Epithelial cell of prostate (primary cell): ENCODE data around the gene RABGAP1L.
A peak's percentile ranks its signal among the peaks of the same experiment; 100 is the strongest.
"Not testable (repeated sequence)": the region's sequence is repeated elsewhere in the genome, so short reads cannot be mapped to it uniquely, and the experiment has no call there.

Experiments used
- DNase-seq: peaks from one replicate; pipeline ENCODE4 v3.0.0-alpha.2; 2011; ENCODE audit warnings: low read depth, low spot score
- H3K27ac ChIP-seq: fragments of 450-650 bp; 2 replicates; pipeline ENCODE4 v1.5.1; 2017; ENCODE audit warnings: mild to moderate bottlenecking

The RABGAP1L gene

DNA sequence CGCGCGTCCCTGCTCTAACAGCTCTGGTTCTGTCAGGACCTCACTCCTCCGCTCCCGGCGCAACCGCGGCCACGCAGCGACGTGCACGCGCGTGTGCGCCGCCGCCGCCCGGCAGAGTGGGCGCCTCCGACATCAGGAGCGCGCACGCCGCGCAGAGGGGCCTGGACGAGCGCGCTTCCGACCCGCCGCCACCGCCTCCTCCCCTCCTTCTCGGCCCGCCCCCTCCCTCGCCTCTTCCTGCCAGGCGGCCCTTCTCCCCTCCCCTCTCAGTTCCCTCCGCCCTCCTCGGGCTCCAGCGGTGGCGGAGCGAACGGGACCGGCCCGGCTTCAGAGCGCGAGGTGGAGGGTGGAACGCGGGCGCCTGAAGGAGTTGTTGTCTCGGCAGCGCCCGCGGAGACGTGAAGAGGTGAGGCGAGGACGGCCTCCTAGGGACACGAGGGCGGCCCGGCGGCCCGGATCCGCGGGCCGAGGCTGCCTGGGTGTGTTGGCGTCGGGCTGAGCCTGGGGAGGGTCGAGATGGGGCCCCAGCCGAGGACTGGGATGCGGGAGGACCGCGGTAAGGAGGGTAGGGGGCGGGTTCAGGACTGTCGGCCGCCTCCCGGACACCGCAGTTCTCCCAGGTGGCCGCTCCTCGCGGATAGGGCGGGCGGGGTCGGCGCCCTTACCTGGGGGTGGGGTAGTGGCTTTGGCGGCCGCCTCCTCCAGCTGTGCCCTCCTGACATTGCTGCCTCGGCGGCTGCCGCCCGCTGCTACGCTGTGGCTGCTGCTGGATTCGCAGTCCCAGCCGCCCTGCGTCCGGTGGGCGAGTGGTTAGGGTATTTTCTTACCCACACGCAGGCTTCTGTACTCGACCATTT, at the start of gene RABGAP1L:
TSS of gene RABGAP1L (plus strand) at position 269 of the 857 bp plus-strand sequence.
- peak within 1 kb of the TSS; percentile 73 for H3K27ac ChIP-seq
- peak; percentile 46 for DNase-seq

DNA sequence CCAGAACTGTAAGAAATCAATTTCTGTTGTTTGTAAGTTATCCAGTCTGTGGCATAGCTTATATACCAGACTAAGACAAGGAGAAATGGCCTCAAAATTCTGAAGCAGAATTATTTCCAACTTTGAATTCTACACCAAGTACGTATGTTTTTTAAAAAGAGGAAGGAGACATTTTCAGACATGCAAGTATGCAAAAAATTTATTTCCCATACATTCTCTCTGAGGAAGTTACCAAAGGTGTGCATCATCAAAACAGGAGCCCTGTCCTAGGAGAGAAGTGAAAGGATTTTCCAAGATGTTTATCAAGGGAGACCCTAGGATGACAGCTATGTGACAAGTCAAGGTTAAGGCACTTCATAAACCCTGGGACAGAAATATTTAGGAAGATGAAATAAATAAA, 49.3 kb upstream of the RABGAP1L start:
- no peak for DNase-seq
- H3K27ac ChIP-seq = no peak overlapping the region

DNA sequence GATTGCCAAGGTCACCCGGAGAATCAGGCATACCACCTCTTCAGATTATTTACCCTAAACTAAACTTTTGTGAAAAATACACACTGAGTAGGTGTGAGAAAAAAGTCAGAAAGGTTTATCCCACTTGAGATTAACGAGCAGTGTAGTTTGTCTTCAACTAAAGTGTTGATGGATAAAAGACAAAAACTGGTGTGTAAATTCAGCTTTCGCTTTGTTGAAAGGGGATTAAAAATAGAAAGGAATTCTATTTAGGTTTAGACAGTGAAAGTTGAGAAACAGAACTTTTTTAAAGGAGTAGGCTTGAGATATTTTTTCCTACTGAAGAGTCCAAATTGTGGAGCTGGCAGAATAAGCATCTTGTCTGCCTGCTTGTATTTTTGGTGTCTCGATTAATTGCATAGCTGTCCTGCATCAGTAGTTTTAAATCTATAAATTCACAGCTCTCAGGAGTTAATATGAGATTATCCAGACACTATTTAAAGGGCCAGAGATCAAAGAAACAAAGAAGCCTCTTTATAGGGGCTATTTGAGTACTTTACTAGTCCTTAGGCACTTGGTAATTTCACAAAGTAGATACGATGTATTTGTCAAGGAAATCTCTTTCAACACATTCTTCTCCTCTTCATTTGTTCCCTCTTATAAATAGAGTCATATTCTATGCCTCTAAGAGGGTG, 46.7 kb upstream of the RABGAP1L start:
- no peak for DNase-seq

DNA sequence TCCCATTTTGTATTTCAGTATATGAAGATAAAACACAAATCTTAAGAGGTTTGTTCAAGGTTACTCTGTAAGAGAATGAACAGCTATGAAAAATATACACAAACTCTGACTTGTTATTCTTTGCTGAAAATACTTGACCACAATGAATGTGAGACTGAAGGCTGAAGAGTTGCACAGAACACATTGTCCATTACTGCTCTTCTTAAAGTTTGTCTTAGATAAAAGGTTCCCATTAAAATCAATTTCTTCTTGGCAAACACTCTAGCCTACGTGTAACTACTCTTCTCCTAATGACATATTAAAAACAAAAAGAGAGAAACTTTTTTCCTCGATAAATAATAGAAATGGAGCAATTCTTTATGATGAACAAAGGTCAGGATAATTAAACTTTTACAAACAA, 45.2 kb upstream of the RABGAP1L start:
- DNase-seq = no peak
- no peak overlapping the region for H3K27ac ChIP-seq

More for the DNA sequence above, 46.7 kb upstream of the RABGAP1L start:
- no peak overlapping the region for H3K27ac ChIP-seq

DNA sequence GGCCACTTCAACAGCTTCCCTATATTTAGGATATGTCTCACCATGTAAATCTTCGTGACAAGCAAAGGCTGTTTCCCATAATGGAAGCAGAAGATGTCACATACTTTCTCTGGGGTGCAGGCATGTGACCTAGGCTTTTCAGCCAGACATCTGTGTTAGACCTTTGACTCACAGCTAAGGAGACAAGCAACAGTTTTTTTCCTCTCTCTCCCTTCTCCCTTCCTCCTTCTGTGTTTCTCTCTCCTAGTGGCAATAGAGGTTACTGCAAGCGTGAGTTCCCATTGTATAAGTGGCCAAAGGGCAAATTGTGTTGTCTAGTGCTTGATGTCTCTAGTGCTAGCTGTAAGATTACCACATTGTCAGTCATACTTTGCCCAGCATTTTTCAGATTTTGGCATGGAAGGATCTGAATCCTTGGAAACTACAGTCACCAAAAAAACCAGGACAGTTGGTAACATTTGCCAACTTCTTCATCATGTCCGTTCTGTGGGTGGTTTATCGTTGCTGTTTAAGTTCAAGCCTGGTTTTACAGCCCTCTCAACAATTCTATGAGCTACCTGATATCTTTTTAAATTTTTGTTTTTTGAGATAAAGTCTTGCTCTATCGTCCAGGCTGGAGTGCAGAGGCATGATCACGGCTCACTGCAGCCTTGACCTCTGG, 44.4 kb upstream of the RABGAP1L start:
- H3K27ac ChIP-seq = no peak overlapping the region
- DNase-seq = peak; percentile 39

DNA sequence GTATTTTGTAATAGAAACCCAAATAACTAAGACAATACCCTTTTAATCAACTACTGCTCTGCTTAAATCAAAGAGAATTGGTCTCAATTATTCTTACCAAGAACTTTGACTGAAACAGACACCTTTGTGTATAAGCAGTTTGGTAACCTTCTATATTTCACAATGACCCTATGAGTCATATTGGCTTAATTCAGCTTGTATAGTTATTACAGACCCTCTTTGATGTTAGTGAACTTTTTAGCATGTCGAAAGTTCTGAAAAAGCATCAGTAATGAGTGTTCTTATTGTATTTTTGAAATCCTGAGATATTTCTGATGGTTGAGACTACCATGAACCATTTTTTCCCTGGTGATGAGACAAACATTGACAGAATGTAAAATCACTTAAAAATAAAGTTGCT, 43.3 kb upstream of the RABGAP1L start:
- no peak overlapping the region for H3K27ac ChIP-seq
- DNase-seq = peak; percentile 8

DNA sequence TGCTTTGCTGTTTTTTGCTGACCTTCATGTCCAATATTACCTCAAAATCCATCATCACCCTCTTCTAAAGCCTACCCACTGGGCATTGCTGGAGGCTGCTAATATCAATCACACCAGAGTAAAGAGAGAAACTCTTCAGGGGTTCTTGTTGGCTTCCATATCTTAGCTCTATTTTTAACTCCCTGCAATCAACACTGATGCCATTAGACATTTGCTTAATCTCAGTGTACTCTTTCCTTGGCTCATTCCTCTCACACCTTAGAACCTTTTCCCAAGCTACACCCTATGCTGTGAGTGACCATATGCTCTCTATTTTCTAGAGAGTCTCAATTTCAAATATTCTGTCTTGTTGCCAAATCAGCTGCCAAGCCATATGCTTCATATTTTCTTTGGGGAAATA, 40.6 kb upstream of the RABGAP1L start:
- DNase-seq = no peak
- no peak overlapping the region for H3K27ac ChIP-seq

DNA sequence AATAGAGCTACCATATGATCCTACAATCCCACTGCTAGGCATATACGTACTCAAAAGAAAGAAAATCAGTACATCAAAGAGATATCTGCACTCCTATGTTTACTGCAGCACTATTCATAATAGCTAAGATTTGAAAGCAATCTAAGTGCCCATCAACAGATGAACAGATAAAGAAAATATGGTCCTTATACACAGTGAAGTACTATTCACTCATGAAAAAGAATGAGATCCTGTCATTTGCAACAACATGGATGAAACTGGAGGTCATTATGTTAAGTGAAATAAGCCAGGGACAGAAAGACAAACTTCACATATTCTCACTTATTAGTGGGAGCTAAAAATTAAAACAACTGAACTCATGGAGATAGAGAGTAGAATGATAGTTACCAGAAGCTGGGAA, 37.0 kb upstream of the RABGAP1L start:
- DNase-seq, H3K27ac ChIP-seq: not testable (repeated sequence)

DNA sequence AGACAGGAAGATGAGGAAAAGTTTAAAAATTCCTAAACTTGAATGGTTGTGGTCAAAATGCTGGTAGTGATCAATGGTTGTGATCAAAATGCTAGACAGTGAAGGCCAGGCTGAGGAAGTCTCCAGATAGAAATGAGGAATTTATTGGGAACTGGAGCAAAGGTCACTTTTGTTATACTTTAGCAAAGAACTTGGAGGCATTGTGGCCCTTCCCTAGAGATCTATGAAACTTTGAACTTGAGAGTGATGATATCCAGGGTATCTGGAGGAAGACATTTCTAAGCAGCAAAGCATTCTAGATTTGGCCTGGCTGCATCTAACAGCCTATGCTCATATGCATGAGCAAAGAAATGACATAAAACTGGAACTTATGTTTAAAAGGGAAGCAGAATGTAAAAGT, 35.5 kb upstream of the RABGAP1L start:
- DNase-seq = no peak
- no peak overlapping the region for H3K27ac ChIP-seq

DNA sequence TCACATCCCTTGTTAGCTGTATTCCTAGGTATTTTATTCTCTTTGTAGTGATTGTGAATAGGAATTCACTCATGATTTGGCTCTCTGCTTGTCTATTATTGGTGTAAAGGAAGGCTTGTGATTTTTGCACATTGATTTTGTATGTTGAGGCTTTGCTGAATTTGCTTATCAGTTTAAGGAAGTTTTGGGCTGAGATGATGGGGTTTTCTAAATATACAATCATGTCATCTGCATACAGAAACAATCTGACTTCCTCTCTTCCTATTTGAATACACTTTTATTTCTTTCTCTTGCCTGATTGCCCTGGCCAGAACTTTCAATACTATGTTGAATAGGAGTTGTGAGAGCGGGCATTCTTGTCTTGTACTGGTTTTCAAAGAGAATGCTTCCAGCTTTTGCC, 32.1 kb upstream of the RABGAP1L start:
- H3K27ac ChIP-seq, DNase-seq: not testable (repeated sequence)

DNA sequence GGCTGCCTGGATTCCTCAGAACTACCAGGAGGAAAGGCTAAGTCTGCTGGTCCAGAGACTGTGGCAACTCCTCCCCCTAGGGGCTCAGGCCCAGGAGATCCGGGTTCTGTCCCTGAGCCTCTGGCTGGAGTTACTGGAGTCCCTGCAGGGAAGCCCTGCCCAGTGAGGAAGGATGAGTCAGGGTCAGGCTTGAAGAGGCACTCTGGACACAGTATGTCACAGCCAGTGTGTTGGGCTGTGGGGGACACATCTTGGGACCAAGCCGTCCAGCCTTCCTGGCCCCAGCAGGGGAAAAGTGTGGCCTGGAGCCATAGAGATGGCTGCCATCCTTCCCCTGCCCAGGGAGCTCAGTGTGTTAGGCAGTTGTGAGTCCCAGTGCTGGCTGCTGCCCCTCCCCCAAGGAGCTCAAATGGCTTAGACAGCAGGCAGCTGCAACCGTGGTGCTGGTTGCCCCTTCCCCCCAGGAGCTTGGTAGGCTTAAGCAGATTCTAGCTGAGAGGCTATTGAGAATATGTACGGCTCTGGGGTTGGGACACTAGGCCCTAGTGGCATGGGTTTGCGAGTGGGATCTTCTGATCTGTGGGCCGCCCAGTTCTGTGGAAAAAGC, 28.2 kb upstream of the RABGAP1L start:
- no peak overlapping the region for H3K27ac ChIP-seq
- no peak for DNase-seq

DNA sequence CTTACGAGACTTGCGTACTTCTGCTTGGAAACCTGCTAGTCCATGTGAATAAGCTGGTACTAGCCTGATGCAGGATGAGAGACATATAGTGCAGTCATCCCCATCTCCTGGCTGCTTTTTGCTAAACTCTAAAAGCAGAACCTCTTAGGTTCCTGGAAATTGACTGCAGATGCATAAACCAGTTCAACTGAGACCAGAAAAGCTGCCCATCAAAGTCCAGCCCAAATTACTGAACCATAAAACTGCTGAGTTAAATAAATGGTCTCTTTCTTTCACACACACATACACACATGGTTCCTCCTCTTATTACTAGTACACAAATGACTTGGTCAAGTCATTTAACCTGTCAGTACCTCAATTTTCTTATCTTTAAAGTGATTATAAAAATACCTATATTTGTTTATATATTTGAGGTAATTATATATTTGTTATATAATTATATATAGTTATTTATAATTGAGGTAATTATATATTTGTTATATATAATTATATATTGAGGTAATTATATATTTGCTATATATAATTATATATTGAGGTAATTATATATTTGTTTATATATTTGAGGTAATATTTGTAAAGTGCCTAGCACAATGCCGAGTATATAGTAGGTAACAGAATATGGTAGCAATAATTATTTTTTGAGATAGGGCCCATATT, 25.2 kb upstream of the RABGAP1L start:
- no peak overlapping the region for H3K27ac ChIP-seq
- DNase-seq = no peak

DNA sequence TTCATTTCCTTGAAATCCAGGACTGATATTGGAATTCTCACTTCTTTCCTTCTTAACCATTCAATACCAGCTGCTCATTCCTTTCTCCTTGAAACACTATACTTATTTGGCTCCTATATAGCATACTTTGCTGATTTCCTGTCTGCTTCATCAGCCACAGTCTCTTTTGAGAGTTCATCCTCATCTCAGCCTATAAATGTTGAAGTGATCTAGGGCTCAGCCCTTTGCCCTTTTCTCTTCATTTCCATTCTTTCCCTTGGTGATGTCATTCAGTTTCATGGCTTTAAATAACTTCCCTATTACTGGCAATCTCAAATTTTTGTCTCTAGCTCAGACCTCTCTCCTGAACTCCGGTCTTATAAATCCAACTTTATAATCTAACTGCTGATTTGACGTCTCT, 24.1 kb upstream of the RABGAP1L start:
- H3K27ac ChIP-seq = no peak overlapping the region
- DNase-seq = no peak

DNA sequence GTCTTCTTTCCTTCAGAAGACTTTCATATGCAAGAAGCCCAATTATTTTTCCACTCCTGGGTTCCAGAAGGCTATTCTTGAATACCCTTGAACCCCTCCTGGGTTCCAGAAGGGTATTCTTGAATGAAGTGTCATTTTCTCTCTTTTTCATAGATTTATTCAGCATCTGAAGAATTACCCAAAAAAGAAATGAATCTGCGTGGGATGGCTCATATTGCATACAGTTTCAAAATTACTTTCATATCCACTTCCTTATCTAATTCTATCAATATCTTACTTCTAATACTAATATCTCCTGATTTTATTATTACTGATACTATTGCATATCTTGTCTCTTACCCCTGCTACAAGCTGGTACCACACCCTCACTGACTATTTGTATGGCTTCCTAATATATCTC, 22.6 kb upstream of the RABGAP1L start:
- H3K27ac ChIP-seq = no peak overlapping the region
- no peak for DNase-seq

DNA sequence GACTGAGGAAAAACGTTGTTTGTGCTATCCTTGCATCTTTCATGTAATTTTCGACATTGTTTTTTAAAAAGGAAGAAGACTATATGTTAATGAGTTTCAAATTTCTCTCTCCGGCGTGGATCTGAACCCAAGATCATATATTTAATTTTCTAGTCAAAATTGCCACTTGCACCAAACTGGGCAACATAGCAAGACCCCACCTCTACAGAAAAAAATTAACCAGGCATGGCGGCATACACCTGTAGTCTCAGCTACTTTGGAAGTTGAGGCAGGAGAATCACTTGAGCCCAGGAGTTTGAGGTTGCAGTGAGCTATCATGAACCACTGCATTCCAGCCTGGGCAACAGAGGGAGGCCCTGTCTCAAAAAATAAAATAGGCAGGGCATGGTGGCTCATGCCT, 16.5 kb upstream of the RABGAP1L start:
- H3K27ac ChIP-seq = no peak overlapping the region
- DNase-seq = no peak

DNA sequence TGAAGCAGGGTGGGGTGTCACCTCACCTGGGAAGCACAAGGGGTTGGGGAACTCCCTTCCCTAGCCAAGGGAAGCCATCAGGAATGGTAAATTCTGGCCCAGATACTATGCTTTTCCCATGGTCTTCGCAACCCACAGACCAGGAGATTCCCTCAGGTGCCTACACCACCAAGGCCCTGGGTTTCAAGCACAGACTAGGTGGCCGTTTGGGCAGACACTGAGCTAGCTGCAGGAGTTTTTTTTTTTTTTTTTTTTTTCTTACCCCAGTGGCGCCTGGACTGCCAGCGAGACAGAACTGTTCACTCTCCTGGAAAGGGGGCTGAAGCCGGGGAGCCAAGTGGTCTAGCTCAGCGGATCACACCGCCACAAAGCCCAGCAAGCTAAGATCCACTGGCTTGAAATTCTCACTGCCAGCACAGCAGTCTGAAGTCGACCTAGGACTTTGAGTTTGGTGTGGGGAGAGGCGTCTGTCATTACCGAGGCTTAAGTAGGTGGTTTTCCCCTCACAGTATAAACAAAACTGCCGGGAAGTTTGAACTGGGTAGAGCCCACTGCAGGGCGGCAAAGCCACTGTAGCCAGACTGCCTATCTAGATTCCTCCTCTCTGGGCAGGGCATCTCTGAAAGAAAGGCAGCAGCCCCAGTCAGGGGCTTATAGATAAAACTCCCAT, 15.5 kb upstream of the RABGAP1L start:
- DNase-seq, H3K27ac ChIP-seq: not testable (repeated sequence)

DNA sequence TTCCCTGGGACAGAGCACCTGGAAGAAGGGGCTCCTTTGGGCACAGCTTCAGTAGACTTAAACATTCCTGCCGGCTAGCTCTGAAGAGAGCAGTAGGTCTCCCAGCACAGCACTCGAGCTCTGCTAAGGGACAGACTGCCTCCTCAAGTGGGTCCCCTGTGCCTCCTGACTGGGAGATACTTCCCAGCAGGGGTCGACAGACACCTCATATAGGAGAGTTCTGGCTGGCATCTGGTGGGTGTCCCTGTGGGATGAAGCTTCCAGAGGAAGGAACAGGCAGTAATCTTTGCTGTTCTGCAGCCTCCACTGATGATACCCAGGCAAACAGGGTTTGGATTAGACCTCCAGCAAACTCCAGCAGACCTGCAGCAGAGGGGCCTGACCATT, 14.9 kb upstream of the RABGAP1L start:
- not testable (repeated sequence) for DNase-seq, H3K27ac ChIP-seq

DNA sequence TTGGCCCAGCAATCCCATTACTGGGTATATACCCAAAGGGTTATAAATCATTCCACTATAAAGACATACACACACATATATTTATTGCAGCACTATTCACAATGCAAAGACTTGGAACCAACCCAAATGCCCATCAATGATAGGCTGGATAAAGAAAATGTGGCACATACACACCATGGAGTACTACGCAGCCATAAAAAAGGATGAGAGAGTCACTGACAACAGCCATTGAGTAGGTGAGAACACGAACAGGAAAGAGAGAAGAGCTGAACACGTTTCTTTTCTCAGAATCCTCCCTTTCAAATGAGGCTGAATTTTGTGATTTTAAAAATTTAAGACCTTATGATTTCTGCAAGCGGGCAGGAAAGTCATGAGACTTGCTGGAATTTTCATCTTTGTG, 10.1 kb upstream of the RABGAP1L start:
- H3K27ac ChIP-seq = no peak overlapping the region
- DNase-seq = no peak

DNA sequence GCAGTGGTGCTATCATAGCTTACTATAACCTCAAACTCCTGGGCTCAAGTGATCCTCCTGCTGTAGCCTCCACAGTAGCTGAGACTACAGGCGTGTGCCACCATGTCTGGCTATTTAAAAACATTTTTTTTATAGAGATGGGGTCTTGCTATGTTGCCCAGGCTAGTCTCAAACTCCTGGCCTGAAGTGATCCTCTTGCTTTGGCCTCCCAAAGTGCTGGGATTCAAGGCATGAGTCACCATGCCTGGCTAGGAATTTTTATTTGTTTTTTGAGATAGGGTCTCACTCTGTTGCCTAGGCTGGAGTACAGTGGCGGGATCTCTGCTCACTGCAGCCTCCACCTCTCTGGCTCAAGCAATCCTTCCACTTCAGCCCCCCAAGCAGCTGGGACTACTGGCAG, 8.8 kb upstream of the RABGAP1L start:
- no peak for DNase-seq
- H3K27ac ChIP-seq = no peak overlapping the region

DNA sequence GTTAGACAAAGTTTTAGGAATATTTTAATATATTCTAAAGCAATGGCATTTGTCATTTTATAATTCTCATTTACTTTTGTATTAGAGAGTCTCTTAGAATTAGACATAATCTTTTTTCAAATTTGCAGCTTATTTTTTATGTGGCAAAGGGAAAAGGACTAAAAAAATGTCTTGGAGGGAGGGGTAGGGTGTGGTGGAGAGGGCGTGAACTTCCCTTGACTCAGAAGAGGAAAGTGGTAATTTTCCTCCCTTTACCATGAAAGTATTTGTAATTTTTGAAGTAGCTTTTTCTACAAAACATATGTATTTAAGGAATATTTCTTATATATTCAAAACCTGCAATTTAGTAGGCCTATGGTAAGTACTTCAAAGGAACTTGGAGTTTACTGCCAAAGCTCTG, 6.9 kb upstream of the RABGAP1L start:
- no peak for DNase-seq
- H3K27ac ChIP-seq = no peak overlapping the region
